ENCODE results near the gene LHX6.

DNA sequence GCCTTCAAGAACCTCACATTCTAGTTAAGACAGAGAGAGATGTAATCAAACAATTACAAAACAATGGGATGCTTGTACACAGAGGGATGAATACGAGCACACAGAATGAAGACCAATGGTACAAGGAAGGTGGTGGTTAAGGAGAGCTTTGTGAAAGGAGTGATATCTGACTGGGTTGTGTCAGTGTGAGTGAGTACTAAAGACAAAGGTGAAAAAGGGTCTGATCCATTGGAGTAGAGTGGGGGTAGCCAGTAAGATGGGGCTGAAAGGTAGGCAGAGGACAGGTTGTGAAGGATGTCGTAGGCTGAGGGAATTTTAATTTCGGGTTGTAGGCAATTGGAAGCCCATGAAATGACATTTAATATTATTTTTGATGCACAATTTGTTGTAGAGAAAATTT, 26.0 kb upstream of the LHX6 start:
- TF ChIP-seq, protein P1, sequence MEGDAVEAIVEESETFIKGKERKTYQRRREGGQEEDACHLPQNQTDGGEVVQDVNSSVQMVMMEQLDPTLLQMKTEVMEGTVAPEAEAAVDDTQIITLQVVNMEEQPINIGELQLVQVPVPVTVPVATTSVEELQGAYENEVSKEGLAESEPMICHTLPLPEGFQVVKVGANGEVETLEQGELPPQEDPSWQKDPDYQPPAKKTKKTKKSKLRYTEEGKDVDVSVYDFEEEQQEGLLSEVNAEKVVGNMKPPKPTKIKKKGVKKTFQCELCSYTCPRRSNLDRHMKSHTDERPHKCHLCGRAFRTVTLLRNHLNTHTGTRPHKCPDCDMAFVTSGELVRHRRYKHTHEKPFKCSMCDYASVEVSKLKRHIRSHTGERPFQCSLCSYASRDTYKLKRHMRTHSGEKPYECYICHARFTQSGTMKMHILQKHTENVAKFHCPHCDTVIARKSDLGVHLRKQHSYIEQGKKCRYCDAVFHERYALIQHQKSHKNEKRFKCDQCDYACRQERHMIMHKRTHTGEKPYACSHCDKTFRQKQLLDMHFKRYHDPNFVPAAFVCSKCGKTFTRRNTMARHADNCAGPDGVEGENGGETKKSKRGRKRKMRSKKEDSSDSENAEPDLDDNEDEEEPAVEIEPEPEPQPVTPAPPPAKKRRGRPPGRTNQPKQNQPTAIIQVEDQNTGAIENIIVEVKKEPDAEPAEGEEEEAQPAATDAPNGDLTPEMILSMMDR (conservative IDR thresholded peaks at IDR 0.05; ENCODE audit: low read depth in 2 of 2), result no peak
- TF ChIP-seq, protein P2, sequence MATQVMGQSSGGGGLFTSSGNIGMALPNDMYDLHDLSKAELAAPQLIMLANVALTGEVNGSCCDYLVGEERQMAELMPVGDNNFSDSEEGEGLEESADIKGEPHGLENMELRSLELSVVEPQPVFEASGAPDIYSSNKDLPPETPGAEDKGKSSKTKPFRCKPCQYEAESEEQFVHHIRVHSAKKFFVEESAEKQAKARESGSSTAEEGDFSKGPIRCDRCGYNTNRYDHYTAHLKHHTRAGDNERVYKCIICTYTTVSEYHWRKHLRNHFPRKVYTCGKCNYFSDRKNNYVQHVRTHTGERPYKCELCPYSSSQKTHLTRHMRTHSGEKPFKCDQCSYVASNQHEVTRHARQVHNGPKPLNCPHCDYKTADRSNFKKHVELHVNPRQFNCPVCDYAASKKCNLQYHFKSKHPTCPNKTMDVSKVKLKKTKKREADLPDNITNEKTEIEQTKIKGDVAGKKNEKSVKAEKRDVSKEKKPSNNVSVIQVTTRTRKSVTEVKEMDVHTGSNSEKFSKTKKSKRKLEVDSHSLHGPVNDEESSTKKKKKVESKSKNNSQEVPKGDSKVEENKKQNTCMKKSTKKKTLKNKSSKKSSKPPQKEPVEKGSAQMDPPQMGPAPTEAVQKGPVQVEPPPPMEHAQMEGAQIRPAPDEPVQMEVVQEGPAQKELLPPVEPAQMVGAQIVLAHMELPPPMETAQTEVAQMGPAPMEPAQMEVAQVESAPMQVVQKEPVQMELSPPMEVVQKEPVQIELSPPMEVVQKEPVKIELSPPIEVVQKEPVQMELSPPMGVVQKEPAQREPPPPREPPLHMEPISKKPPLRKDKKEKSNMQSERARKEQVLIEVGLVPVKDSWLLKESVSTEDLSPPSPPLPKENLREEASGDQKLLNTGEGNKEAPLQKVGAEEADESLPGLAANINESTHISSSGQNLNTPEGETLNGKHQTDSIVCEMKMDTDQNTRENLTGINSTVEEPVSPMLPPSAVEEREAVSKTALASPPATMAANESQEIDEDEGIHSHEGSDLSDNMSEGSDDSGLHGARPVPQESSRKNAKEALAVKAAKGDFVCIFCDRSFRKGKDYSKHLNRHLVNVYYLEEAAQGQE (IDR thresholded peaks at IDR 0.05; ENCODE audit: unreplicated experiment), result no peak
- TF ChIP-seq EZH2 (IDR thresholded peaks at IDR 0.05; ENCODE audit: low read depth, unreplicated experiment), result no peak
- no peak for TF ChIP-seq ZNF331 (CRISPR knock-in tag; IDR thresholded peaks at IDR 0.05; ENCODE audit: low read depth)
- no peak for TF ChIP-seq CREB1 (CRISPR knock-in tag; IDR thresholded peaks at IDR 0.05; ENCODE audit: low read depth)
- no peak for TF ChIP-seq POLR2AphosphoS5 (IDR thresholded peaks at IDR 0.05; ENCODE audit: low read depth)
- no peak for TF ChIP-seq ZNF114 (CRISPR knock-in tag; IDR thresholded peaks at IDR 0.05)
- TF ChIP-seq EZH2phosphoT487 (IDR thresholded peaks at IDR 0.05; ENCODE audit: unreplicated experiment), result no peak
- TF ChIP-seq JUNB (IDR thresholded peaks at IDR 0.05; ENCODE audit: unreplicated experiment), result no peak
- TF ChIP-seq, protein P3, sequence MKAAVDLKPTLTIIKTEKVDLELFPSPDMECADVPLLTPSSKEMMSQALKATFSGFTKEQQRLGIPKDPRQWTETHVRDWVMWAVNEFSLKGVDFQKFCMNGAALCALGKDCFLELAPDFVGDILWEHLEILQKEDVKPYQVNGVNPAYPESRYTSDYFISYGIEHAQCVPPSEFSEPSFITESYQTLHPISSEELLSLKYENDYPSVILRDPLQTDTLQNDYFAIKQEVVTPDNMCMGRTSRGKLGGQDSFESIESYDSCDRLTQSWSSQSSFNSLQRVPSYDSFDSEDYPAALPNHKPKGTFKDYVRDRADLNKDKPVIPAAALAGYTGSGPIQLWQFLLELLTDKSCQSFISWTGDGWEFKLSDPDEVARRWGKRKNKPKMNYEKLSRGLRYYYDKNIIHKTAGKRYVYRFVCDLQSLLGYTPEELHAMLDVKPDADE (IDR thresholded peaks at IDR 0.05), result no peak
- no peak for TF ChIP-seq STAT1 (IDR thresholded peaks at IDR 0.05; ENCODE audit: unreplicated experiment)

Measured in GM23338 (cell line).